Measurements from ENCODE around the gene CFAP68. TPM values are rescaled to one million over a fixed set of nuclear protein-coding genes. Genes with fewer than 3 reads are reported as not detected.

CFAP68 gene
- total and polyA plus RNA-seq, 2 of the 13 experiments (the other 11 are each of a cell fraction or from before 2014, with no cell fraction given): 22.2 to 25.6 TPM

- TF ChIP-seq PAXIP1 (CRISPR knock-in tag; conservative IDR thresholded peaks at IDR 0.05) (0 out of 2 replicates have a peak, but pooled peaks have one; percentile 19), BORCS8-MEF2B (CRISPR knock-in tag; IDR thresholded peaks at IDR 0.05) (peak; percentile 91), ZNF570 (CRISPR knock-in tag; IDR thresholded peaks at IDR 0.05; ENCODE audit: borderline replicate concordance) (no peak), ZNF644 (CRISPR knock-in tag; IDR thresholded peaks at IDR 0.05; ENCODE audit: low read depth) (peak; percentile 57; the same call in 1 of the 2 replicates), ZIK1 (CRISPR knock-in tag; IDR thresholded peaks at IDR 0.05; ENCODE audit: borderline replicate concordance, low read depth) (peak; percentile 84), ZNF275 (CRISPR knock-in tag; IDR thresholded peaks at IDR 0.05; ENCODE audit: borderline replicate concordance) (peak; percentile 77; the same call in 1 of the 2 replicates), NCOA5 (CRISPR knock-in tag; IDR thresholded peaks at IDR 0.05) (no peak), HNF4G (IDR thresholded peaks at IDR 0.05; ENCODE audit: borderline replicate concordance, low read depth, low read length) (no peak), HNF4G (CRISPR knock-in tag; IDR thresholded peaks at IDR 0.05; ENCODE audit: borderline replicate concordance, low read depth) (peak; percentile 49; the same call in 1 of the 2 replicates), NBN (conservative IDR thresholded peaks at IDR 0.05) (no peak), ATF4 (CRISPR knock-in tag; IDR thresholded peaks at IDR 0.05) (peak in 1 of 2 experiments; percentile 46; a peak in 1 of 4 replicates), ZNF264 (CRISPR knock-in tag; IDR thresholded peaks at IDR 0.05) (no peak), SIX4 (CRISPR knock-in tag; IDR thresholded peaks at IDR 0.05) (peak; percentile 49; the same call in 1 of the 2 replicates), ZNF20 (CRISPR knock-in tag; IDR thresholded peaks at IDR 0.05) (no peak), ZNF841 (CRISPR knock-in tag; IDR thresholded peaks at IDR 0.05; ENCODE audit: borderline replicate concordance) (no peak), ZNF280D (CRISPR knock-in tag; IDR thresholded peaks at IDR 0.05) (peak; percentile 56; the same call in 1 of the 2 replicates), NFATC3 (CRISPR knock-in tag; IDR thresholded peaks at IDR 0.05) (no peak), ZSCAN21 (CRISPR knock-in tag; IDR thresholded peaks at IDR 0.05; ENCODE audit: borderline replicate concordance) (peak; percentile 82), MTERF4 (CRISPR knock-in tag; IDR thresholded peaks at IDR 0.05) (peak; percentile 76)
These were observed 8.3 kb upstream of the CFAP68 start, which contains the start of gene ALG9 (continued) for GRCh38 chr11:111870886-111871692.
